SK-N-MC (cell line): ENCODE results near the gene STK4.
"Not testable (repeated sequence)": the region's sequence is repeated elsewhere in the genome, so short reads cannot be mapped to it uniquely, and the experiment has no call there.

Experiments
- DNase-seq: peaks from one replicate; pipeline ENCODE4 v3.0.0-alpha.2; 2011; ENCODE audit warnings: low read depth, low spot score
- H3K27ac ChIP-seq: fragments of 200-600 bp; sonication (generic); 2 replicates; pipeline ENCODE4 v1.5.1; 2016; ENCODE audit warnings: mixed run types
- H3K36me3 ChIP-seq: fragments of 200-600 bp; sonication (generic); 2 replicates; pipeline ENCODE4 v1.6.1; 2017; ENCODE audit warnings: antibody characterized with exemption, low read length, mixed read lengths; ENCODE audit not compliant: insufficient read depth
- H3K4me3 ChIP-seq: fragments of 200-600 bp; sonication (generic); 2 replicates; pipeline ENCODE4 v1.5.1; 2016
- H3K9ac ChIP-seq: fragments of 200-600 bp; sonication (generic); 2 replicates; pipeline ENCODE4 v1.8.0; 2017; ENCODE audit warnings: mixed run types, mixed read lengths; ENCODE audit not compliant: insufficient read length
- H3K9me3 ChIP-seq: fragments of 200-600 bp; sonication (generic); 2 replicates; pipeline ENCODE4 v1.6.1; 2017; ENCODE audit warnings: low read depth, mild to moderate bottlenecking, antibody characterized with exemption, low read length, moderate library complexity, mixed read lengths
- EZH2 ChIP-seq: fragments of 200-600 bp; sonication (generic); IDR thresholded peaks from one replicate; pipeline ENCODE4 v1.6.1; 2017; ENCODE audit warnings: antibody characterized with exemption
- FOXP2 ChIP-seq: optimal IDR thresholded peaks from 2 replicates; pipeline ENCODE3; 2011; ENCODE audit warnings: mild to moderate bottlenecking, moderate library complexity; ENCODE audit not compliant: insufficient read depth; ENCODE audit errors: extremely low read length, control extremely low read depth
- POLR2AphosphoS5 ChIP-seq: IDR thresholded peaks from 2 replicates; pipeline ENCODE4 v1.6.1; 2012; ENCODE audit warnings: mild to moderate bottlenecking, low read depth, low read length, borderline replicate concordance

Gene STK4

DNA sequence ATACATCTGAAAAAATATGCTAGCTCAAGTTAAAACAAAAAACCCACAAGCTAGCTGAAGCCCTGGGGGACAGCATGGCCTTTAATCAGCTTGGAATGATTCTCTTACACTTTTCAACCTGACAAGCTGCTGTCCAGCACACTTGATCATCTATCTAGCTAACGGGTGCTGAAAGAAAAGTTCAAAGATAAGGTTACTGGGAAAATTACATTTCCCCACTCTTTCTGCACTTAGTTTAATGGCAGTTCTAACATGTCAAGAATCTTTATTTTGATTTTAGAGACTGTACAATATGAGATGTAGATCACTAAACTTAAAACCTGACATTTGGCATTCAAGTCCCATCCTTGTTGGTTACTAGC is 53.4 kb downstream of the STK4 start:
- peaks cover 5% of the 10 kb centered on the region for H3K36me3 ChIP-seq
- H3K9ac ChIP-seq: no peak overlapping the region
- no peak for DNase-seq
- TF ChIP-seq POLR2AphosphoS5 (no peak), EZH2 (no peak), FOXP2 (no peak)
- no peak overlapping the region for H3K4me3 ChIP-seq
- no peaks in the 10 kb centered on the region for H3K9me3 ChIP-seq
- no peak overlapping the region for H3K27ac ChIP-seq

DNA sequence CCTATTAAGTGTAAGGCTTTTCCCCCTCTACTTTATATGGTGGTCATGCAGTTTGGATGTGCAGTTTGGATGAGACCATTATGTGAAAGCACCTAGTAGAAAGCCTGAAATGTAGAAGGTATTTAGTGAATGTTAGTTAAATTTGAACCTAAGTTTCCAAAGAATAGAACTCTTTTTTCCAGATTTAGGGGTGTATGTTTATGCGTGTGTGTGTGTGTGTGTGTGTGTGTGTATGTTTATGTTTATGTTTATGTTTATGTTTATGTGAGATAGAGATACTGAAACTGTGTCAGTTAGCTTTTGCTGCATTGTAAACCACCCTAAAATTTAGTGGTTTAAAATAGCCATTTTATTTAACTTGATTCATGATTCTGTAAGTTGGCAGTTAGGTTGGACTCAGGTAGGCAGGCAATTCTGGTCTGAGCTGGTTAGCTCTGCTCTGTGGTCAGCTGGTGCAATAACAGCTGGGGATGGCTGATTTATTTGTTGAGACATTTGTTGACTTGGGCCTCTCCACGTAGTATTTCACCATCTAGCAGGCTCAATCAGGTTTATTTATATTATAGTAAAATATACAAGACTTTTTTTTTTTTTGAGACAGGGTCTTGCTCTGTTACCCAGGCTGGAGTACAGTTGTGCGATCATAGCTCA is 54.0 kb downstream of the STK4 start:
- Histone ChIP-seq H3K27ac (no peak overlapping the region), H3K4me3 (no peak overlapping the region), H3K36me3 (peaks cover 12% of the 10 kb centered on the region), H3K9me3 (no peaks in the 10 kb centered on the region), H3K9ac (no peak overlapping the region)
- no peak for DNase-seq
- TF ChIP-seq POLR2AphosphoS5 (no peak), FOXP2 (no peak), EZH2 (no peak)

DNA sequence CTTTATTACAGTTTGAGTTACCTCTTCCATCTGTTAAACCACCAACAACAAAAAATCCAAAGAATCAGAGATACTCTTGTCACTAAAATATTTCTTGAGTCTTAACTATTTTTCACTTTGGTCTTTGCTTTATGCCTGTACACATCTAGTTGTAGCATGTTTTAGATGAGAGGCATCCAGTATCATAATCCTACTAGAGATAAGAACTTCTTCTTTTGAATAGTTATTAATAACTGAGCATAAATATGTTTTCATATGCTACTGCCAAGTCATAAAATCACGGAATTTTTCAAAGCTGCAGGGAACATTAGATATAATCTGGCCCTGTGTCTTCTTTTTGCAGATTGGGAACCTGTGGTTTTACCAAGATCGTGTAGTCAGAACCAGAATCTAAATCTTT is 55.3 kb downstream of the STK4 start:
- no peak overlapping the region for H3K9ac ChIP-seq
- no peak for DNase-seq
- no peak for TF ChIP-seq POLR2AphosphoS5
- no peak for TF ChIP-seq EZH2
- no peak for TF ChIP-seq FOXP2
- no peak overlapping the region for H3K4me3 ChIP-seq
- no peaks in the 10 kb centered on the region for H3K9me3 ChIP-seq
- no peak overlapping the region for H3K27ac ChIP-seq
- peaks cover 18% of the 10 kb centered on the region for H3K36me3 ChIP-seq

- H3K27ac ChIP-seq, H3K9ac ChIP-seq, H3K4me3 ChIP-seq, DNase-seq, H3K9me3 ChIP-seq: not testable (repeated sequence)
- peaks cover 17% of the 10 kb centered on the region; the same call in 1 of the 2 replicates for H3K36me3 ChIP-seq
Measured at GRCh38 chr20:45023140-45023539, 56.8 kb downstream of the STK4 start.

DNA sequence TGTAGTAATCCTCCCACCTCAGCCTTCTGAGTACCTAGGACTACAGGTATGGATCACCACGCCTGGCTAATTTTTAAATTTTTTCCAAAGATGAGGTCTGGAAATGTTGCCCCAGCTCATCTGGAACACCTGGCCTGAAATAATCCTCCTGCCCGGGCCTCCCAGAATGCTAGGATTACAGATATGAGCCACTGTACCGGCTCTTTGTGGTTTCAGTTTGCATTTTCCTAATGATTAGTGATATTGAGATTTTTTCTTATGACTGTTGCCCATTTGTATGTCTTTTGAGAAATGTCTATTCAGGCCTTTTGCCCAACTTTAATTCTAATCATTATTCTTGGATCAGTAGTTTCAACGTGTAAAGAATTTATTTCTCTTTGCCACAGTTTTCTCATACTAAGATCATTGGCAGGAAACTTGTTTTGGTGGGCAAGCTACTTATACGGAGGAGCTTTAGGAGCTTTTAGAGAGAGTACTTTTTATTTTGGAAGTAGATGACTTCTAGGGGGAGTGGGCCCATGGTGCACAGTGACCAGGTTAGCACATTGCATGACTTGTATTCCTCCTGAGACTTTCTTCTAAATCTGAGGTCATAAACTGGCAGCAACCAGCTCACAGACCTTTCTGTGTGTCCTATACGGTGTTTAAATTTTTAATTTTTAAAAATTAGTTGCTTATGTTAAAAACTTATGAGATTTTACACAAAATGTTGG is 62.3 kb downstream of the STK4 start:
- Histone ChIP-seq H3K27ac (no peak overlapping the region), H3K36me3 (peaks cover 26% of the 10 kb centered on the region; the same call in 1 of the 2 replicates), H3K4me3 (no peak overlapping the region), H3K9ac (no peak overlapping the region), H3K9me3 (no peaks in the 10 kb centered on the region)
- no peak for TF ChIP-seq EZH2
- TF ChIP-seq FOXP2: no peak
- TF ChIP-seq POLR2AphosphoS5: no peak
- DNase-seq: no peak

- H3K36me3 ChIP-seq: peaks cover 25% of the 10 kb centered on the region; the same call in 1 of the 2 replicates
- H3K27ac ChIP-seq: no peak overlapping the region
- no peak overlapping the region for H3K4me3 ChIP-seq
- no peak overlapping the region for H3K9ac ChIP-seq
- DNase-seq: no peak
- TF ChIP-seq FOXP2 (no peak), EZH2 (no peak), POLR2AphosphoS5 (no peak)
- no peaks in the 10 kb centered on the region for H3K9me3 ChIP-seq
Measured at GRCh38 chr20:45029884-45030283, 63.6 kb downstream of the STK4 start.

- DNase-seq: no peak
- Histone ChIP-seq H3K9me3 (no peaks in the 10 kb centered on the region), H3K9ac (no peak overlapping the region), H3K36me3 (0 out of 2 replicates have a peak, but pooled peaks cover 10% of the 10 kb centered on the region), H3K27ac (no peak overlapping the region), H3K4me3 (no peak overlapping the region)
- TF ChIP-seq FOXP2: no peak
Measured at GRCh38 chr20:45032276-45032675, 66.0 kb downstream of the STK4 start.

- H3K36me3 ChIP-seq: 0 out of 2 replicates have a peak, but pooled peaks cover 10% of the 10 kb centered on the region
- no peak overlapping the region for H3K27ac ChIP-seq
- no peak overlapping the region for H3K9ac ChIP-seq
- no peak overlapping the region for H3K4me3 ChIP-seq
- no peak for TF ChIP-seq POLR2AphosphoS5
- no peak for TF ChIP-seq EZH2
- no peak for TF ChIP-seq FOXP2
- no peak for DNase-seq
- H3K9me3 ChIP-seq: no peaks in the 10 kb centered on the region
Measured at GRCh38 chr20:45032781-45033180, 66.5 kb downstream of the STK4 start.

DNA sequence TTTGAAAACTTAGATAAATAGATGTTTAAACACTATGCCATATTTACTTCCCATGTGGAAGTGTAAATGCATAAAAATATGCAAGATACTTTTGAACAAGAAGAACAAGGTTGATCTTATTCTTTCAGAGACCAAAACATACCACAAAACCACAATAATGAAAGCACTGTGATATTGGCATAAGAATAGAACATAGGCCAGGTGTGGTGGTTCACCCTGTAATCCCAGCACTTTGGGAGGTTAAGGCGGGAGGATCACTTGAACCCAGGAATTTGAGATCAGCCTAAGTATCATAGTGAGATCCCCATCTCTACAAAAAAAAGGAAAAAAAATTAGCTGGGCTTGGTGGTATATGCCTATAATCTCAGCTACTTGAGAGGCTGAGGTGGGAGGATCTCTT is 68.1 kb downstream of the STK4 start:
- Histone ChIP-seq H3K4me3 (no peak overlapping the region), H3K9ac (no peak overlapping the region), H3K27ac (no peak overlapping the region), H3K9me3 (no peaks in the 10 kb centered on the region), H3K36me3 (0 out of 2 replicates have a peak, but pooled peaks cover 5% of the 10 kb centered on the region)
- TF ChIP-seq EZH2 (no peak), FOXP2 (no peak)
- DNase-seq: no peak
